ENCODE measurements around the gene NCOA5.

Gene NCOA5

DNA sequence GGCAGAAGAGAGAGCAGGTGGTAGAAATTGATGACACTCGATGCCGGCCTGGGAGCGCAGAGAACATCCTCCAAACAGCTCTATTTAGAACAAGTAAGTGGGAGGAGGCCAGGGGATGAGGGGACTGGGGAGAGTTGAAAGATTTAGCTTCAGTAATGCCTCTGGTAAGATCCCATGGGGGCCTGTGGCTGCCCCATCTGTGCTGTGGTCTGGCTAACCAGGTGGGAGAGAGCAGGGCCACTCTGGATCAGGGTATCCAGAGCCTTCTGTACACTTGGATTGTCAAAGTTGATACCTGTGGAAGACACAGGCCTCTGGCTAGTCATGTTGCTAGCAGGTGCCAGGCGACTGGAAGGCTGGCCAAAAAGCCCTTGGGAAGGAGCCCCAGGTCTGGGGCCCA, 27.6 kb downstream of the NCOA5 start:
- no peak overlapping the region for H3K4me3 ChIP-seq (ENCODE audit: low read depth, low read length)
- TF ChIP-seq, protein P1, sequence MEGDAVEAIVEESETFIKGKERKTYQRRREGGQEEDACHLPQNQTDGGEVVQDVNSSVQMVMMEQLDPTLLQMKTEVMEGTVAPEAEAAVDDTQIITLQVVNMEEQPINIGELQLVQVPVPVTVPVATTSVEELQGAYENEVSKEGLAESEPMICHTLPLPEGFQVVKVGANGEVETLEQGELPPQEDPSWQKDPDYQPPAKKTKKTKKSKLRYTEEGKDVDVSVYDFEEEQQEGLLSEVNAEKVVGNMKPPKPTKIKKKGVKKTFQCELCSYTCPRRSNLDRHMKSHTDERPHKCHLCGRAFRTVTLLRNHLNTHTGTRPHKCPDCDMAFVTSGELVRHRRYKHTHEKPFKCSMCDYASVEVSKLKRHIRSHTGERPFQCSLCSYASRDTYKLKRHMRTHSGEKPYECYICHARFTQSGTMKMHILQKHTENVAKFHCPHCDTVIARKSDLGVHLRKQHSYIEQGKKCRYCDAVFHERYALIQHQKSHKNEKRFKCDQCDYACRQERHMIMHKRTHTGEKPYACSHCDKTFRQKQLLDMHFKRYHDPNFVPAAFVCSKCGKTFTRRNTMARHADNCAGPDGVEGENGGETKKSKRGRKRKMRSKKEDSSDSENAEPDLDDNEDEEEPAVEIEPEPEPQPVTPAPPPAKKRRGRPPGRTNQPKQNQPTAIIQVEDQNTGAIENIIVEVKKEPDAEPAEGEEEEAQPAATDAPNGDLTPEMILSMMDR (IDR thresholded peaks at IDR 0.05; ENCODE audit: borderline replicate concordance, insufficient read depth, low read depth, low read length): no peak

DNA sequence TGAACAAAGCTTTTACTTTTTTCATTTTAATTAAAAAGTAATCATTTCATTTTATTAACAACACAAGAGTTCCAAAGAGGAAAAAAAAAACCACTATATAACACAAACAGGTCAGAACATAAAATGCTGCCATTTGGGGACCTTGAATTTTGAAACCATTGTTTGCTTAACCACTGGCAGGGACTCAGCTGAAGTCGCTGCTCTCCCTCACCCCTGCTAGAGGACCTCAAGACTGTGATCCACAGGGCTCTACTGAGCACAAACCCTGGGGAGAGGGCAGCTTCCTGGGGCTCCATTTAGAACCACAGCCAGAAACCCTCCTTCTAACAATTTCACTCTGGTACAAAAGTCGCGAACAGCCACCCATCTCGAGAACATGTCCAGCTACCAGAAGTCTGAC, 28.8 kb downstream of the NCOA5 start:
- H3K4me3 ChIP-seq (ENCODE audit: low read depth, low read length): no peak overlapping the region
- TF ChIP-seq, protein P1 (IDR thresholded peaks at IDR 0.05; ENCODE audit: borderline replicate concordance, insufficient read depth, low read depth, low read length): no peak

DNA sequence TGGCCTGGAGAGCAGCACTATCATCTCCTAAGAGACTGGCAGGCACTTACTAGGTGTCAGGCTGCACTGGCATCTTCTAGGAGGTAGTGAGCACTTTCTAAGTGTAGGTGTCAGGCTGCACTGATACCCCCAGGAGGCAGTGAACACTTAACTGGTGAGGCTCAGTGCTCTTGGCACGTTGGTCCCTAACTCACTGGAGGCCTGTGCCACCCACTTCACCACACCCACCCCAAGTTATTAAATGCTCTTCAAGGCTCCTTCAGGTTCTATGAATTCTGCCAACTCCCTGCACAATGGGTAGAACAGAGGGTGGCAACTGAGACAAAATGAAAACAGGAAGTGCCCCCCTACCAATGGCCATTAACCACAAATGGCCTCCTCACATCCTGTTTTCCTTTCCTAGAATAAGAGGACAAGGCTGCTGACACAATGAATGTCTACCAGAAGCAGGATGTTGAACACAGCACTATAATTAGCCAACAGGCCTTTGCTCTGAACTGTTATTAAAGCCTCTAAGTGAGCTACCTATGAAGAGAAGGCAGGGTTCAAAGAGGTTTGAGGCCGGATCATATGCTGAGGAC, 29.4 kb downstream of the NCOA5 start:
- TF ChIP-seq, protein P1 (IDR thresholded peaks at IDR 0.05; ENCODE audit: borderline replicate concordance, insufficient read depth, low read depth, low read length): no peak
- H3K4me3 ChIP-seq (ENCODE audit: low read depth, low read length): no peak overlapping the region

DNA sequence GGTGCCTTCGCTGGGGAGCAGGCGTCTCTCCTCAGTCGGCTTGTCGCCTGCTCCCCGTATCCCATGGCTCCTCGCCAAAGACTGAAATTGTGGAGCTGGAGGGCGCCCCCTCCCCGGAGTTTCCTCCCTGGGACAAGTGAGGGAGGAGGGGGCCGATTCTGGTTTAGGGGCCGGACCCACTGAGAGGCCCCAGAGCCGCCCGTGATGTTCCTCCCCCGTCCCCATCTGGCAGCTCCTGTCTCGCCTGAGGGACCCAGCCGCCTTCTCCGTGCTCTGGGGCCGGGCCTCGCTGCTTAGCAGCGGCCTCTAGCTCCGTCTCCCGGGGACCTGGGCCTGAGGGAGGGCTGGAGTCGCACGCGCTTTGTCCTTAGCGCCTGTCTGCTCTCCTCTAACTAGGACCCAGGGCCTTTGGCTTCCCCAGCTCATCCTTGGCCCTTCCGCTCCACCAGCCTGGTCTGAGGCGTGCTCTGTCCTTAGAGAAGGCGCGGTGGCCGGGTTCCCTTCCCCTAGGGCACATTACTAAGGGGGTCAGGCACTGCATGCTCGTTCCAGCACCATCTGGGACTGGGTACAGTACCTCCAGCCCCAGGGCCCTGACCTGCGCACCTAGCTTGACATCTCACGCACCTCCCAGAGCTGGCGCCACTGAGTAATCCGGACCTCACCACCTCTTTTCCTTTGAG, 31.0 kb downstream of the NCOA5 start:
- no peak overlapping the region for H3K4me3 ChIP-seq (ENCODE audit: low read depth, low read length)
- TF ChIP-seq, protein P1 (IDR thresholded peaks at IDR 0.05; ENCODE audit: borderline replicate concordance, insufficient read depth, low read depth, low read length): no peak

DNA sequence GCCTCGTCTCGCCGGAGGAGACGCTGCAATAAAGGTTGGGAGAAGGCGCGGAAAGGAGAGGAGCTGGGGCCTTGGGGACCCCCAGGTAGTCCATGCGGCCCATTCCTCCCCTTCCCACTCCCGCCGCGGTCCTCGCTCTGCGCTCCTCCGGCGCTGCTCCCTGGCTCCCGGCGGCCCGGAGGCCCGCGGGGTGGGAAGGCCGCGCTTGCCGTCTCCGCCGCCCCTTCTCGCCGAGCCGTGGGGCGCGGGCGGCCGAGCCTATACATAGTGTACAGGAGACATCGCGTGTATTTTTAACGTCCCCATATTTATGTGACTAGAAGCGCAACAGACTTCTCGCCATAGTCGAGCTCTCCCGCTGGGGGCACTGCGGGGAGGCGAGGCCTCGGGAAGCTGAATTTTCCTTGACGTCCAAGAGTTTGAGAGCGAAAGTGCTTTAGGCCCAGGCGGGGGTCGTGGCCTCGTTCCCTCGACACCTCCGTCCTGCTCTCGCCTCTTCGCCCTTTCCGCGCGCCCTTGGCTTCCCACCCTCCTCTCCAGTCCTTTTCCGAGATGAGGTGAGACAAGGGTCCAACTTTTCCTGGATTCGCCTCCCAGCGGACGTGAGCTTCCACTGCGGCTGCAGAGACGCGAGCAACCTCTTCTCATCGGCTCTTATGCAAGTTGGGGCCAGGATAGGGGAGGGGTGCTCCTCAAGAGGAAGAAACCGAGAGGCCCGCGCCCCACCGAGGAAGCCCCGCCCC, 31.7 kb downstream of the NCOA5 start:
- TF ChIP-seq, protein P1 (IDR thresholded peaks at IDR 0.05; ENCODE audit: borderline replicate concordance, insufficient read depth, low read depth, low read length): no peak
- no peak overlapping the region for H3K4me3 ChIP-seq (ENCODE audit: low read depth, low read length)

DNA sequence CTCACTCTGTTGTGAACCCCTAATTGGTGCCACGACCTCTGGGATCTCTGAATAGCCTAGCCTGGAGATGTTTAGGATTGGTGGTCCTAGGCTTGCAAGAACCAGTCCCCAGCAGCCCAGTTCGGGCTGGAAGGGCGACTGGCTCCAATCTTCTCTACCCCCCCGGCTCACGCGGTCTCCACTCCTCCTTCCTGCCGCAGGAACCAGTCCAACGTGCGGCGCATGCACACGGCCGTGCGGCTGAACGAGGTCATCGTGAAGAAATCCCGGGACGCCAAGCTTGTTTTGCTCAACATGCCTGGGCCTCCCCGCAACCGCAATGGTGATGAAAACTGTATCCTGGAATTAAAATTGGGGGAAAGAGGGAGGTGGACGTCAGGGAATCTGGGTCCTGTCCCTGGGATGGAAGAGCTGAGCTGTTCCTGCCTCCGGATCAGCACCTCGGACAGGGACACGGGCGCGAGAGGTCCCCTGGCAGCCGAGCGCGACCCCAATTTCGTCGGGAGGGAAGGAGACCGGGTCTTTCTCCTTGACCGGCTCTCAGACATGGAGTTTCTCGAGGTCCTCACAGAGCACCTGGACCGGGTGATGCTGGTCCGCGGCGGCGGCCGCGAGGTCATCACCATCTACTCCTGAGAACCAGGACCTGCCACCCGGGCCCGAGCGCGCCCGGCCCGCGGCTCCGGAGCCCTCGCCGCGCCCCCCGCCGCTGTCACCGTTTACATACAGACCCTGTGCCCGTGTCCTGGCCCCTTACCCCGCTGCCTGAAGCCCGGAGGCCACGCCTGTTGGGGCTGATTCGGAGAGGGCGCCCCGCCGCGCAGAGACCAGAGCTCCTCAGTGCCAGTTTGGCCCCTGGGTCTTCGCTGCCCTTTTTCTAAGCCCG, 32.5 kb downstream of the NCOA5 start:
- TF ChIP-seq, protein P1 (IDR thresholded peaks at IDR 0.05; ENCODE audit: borderline replicate concordance, insufficient read depth, low read depth, low read length): no peak
- no peak overlapping the region for H3K4me3 ChIP-seq (ENCODE audit: low read depth, low read length)
